Dermis blood vessel endothelial cell (primary cell): ENCODE data around the gene RNF41. TPM values are rescaled to one million over a fixed set of nuclear protein-coding genes. Genes with fewer than 3 reads are reported as not detected.
A peak's percentile ranks its signal among the peaks of the same experiment; 100 is the strongest.

ENCODE experiments used
- DNase-seq: peaks from one replicate; pipeline ENCODE4 v3.0.0; 2010
- total RNA-seq: library from RNA; depleted of rRNA; stranded (reverse); fragments of >200 nt; gene quantifications from 2 replicates; pipeline ENCODE4 v1.2.3, GENCODE V29; 2014

RNF41 gene
- total RNA-seq, 1 donor from 2014 or later, result 119 TPM

- no peak for DNase-seq
These were observed 13.7 kb downstream of the RNF41 start for GRCh38 chr12:56208006-56208405.

- peak; percentile 79 for DNase-seq
These were observed 15.1 kb downstream of the RNF41 start for GRCh38 chr12:56206452-56207166.

GRCh38 chr12:56205445-56205844 is 16.3 kb downstream of the RNF41 start:
- peak; percentile 39 for DNase-seq

- DNase-seq, result no peak
These were observed 17.4 kb downstream of the RNF41 start for GRCh38 chr12:56204275-56204674.

GRCh38 chr12:56202838-56203237 is 18.9 kb downstream of the RNF41 start:
- DNase-seq, result no peak

- peak; percentile 20 for DNase-seq
These were observed 19.4 kb downstream of the RNF41 start for GRCh38 chr12:56202366-56202765.

GRCh38 chr12:56198836-56199235 is 22.9 kb downstream of the RNF41 start:
- peak; percentile 21 for DNase-seq

GRCh38 chr12:56197921-56198635 is 23.6 kb downstream of the RNF41 start:
- DNase-seq, result peak; percentile 86

- peak; percentile 94 for DNase-seq
These were observed 24.7 kb downstream of the RNF41 start for GRCh38 chr12:56196818-56197550.

- peak; percentile 94 for DNase-seq
These were observed 28.6 kb downstream of the RNF41 start for GRCh38 chr12:56193025-56193578.

GRCh38 chr12:56192582-56192981 is 29.1 kb downstream of the RNF41 start:
- no peak for DNase-seq

- no peak for DNase-seq
These were observed 31.0 kb downstream of the RNF41 start for GRCh38 chr12:56190695-56191155.

- DNase-seq, result peak; percentile 89
These were observed 31.6 kb downstream of the RNF41 start for GRCh38 chr12:56189918-56190694.

- DNase-seq, result peak; percentile 90
These were observed 32.4 kb downstream of the RNF41 start, which contains the start of gene SMARCC2 for GRCh38 chr12:56189099-56189917. Gene SMARCC2 (minus strand): TSS chr12:56189483. CDS start chr12:56189461, 22 bp downstream.

- no peak for DNase-seq
These were observed 33.0 kb downstream of the RNF41 start for GRCh38 chr12:56188778-56189098.

- DNase-seq, result peak; percentile 25
These were observed 33.5 kb downstream of the RNF41 start for GRCh38 chr12:56188131-56188777.

GRCh38 chr12:56186957-56187356 is 34.8 kb downstream of the RNF41 start:
- DNase-seq, result no peak

GRCh38 chr12:56178347-56178746 is 43.4 kb downstream of the RNF41 start:
- DNase-seq, result no peak

- no peak for DNase-seq
These were observed 48.9 kb downstream of the RNF41 start for GRCh38 chr12:56172839-56173238.

- DNase-seq, result no peak
These were observed 52.4 kb downstream of the RNF41 start for GRCh38 chr12:56169229-56169759.
